GM12864 (cell line): ENCODE data around the gene DLGAP4.

Experiments
- DNase-seq: peaks from one replicate; pipeline ENCODE4 v3.0.0-alpha.2; 2011; ENCODE audit warnings: low read depth
- H3K4me3 ChIP-seq: 2 replicates; pipeline ENCODE4 v1.5.1; 2011; ENCODE audit warnings: mild to moderate bottlenecking, low read depth, low read length, control low read depth
- CTCF ChIP-seq: IDR thresholded peaks from 2 replicates; pipeline ENCODE4 v1.5.1; 2011; ENCODE audit warnings: low read depth, mild to moderate bottlenecking, moderate library complexity, low read length, control low read depth, inconsistent platforms; ENCODE audit errors: missing control alignments

Gene DLGAP4

GRCh38 chr20:36483919-36484808 lies 178.0 kb downstream of the DLGAP4 start:
- TF ChIP-seq CTCF = no peak
- no peak overlapping the region for H3K4me3 ChIP-seq
- DNase-seq = no peak

GRCh38 chr20:36485286-36485685 lies 179.1 kb downstream of the DLGAP4 start:
- no peak for DNase-seq
- no peak overlapping the region for H3K4me3 ChIP-seq
- no peak for TF ChIP-seq CTCF

GRCh38 chr20:36487069-36487468 lies 180.9 kb downstream of the DLGAP4 start:
- H3K4me3 ChIP-seq = no peak overlapping the region

GRCh38 chr20:36490191-36490590 lies 184.1 kb downstream of the DLGAP4 start:
- no peak for DNase-seq

More at GRCh38 chr20:36487069-36487468, 180.9 kb downstream of the DLGAP4 start:
- no peak for DNase-seq
- no peak for TF ChIP-seq CTCF

GRCh38 chr20:36491901-36492617 lies 185.9 kb downstream of the DLGAP4 start:
- no peak for TF ChIP-seq CTCF

More at GRCh38 chr20:36490191-36490590, 184.1 kb downstream of the DLGAP4 start:
- no peak overlapping the region for H3K4me3 ChIP-seq
- no peak for TF ChIP-seq CTCF

GRCh38 chr20:36493051-36493800 lies 187.1 kb downstream of the DLGAP4 start:
- no peak for TF ChIP-seq CTCF
- H3K4me3 ChIP-seq = no peak overlapping the region
- DNase-seq = no peak

More at GRCh38 chr20:36491901-36492617, 185.9 kb downstream of the DLGAP4 start:
- no peak overlapping the region for H3K4me3 ChIP-seq
- DNase-seq = no peak
